Measurements from ENCODE around the gene PTPRE.

Gene PTPRE

GRCh38 chr10:128055061-128055868, 148.4 kb downstream of the PTPRE start:
- no peak overlapping the region for H3K4me3 ChIP-seq (ENCODE audit: low read depth, low read length)
- H3K27ac ChIP-seq: no peak overlapping the region
- no peaks in the 10 kb centered on the region for H3K36me3 ChIP-seq
- TF ChIP-seq CTCF (IDR thresholded peaks at IDR 0.05; ENCODE audit: low read depth, low read length): no peak
- H3K9me3 ChIP-seq (ENCODE audit: severe bottlenecking): no peaks in the 10 kb centered on the region
- no peak for DNase-seq
- no peaks in the 10 kb centered on the region for H3K27me3 ChIP-seq (ENCODE audit: insufficient read depth, low read depth, severe bottlenecking)

GRCh38 chr10:128056303-128057050, 149.6 kb downstream of the PTPRE start:
- no peak for TF ChIP-seq CTCF (IDR thresholded peaks at IDR 0.05; ENCODE audit: low read depth, low read length)
- Histone ChIP-seq H3K9me3 (ENCODE audit: severe bottlenecking) (no peaks in the 10 kb centered on the region), H3K27ac (no peak overlapping the region), H3K27me3 (ENCODE audit: insufficient read depth, low read depth, severe bottlenecking) (no peaks in the 10 kb centered on the region), H3K4me3 (ENCODE audit: low read depth, low read length) (no peak overlapping the region), H3K36me3 (no peaks in the 10 kb centered on the region)
- no peak for DNase-seq

- Histone ChIP-seq H3K27me3 (ENCODE audit: insufficient read depth, low read depth, severe bottlenecking) (no peaks in the 10 kb centered on the region), H3K36me3 (no peaks in the 10 kb centered on the region), H3K9me3 (ENCODE audit: severe bottlenecking) (no peaks in the 10 kb centered on the region), H3K27ac (no peak overlapping the region), H3K4me3 (ENCODE audit: low read depth, low read length) (no peak overlapping the region)
- TF ChIP-seq CTCF (IDR thresholded peaks at IDR 0.05; ENCODE audit: low read depth, low read length): no peak
- no peak for DNase-seq
Measured at GRCh38 chr10:128058106-128058749, 151.3 kb downstream of the PTPRE start.

- no peaks in the 10 kb centered on the region for H3K27me3 ChIP-seq (ENCODE audit: insufficient read depth, low read depth, severe bottlenecking)
- no peak overlapping the region for H3K27ac ChIP-seq
- H3K36me3 ChIP-seq: no peaks in the 10 kb centered on the region
- DNase-seq: no peak
- no peak for TF ChIP-seq CTCF (IDR thresholded peaks at IDR 0.05; ENCODE audit: low read depth, low read length)
- H3K9me3 ChIP-seq (ENCODE audit: severe bottlenecking): no peaks in the 10 kb centered on the region
- H3K4me3 ChIP-seq (ENCODE audit: low read depth, low read length): no peak overlapping the region
Measured at GRCh38 chr10:128058750-128059134, 151.8 kb downstream of the PTPRE start.

- Histone ChIP-seq H3K27ac (no peak overlapping the region), H3K9me3 (ENCODE audit: severe bottlenecking) (no peaks in the 10 kb centered on the region), H3K27me3 (ENCODE audit: insufficient read depth, low read depth, severe bottlenecking) (no peaks in the 10 kb centered on the region), H3K36me3 (no peaks in the 10 kb centered on the region), H3K4me3 (ENCODE audit: low read depth, low read length) (no peak overlapping the region)
- no peak for DNase-seq
- TF ChIP-seq CTCF (IDR thresholded peaks at IDR 0.05; ENCODE audit: low read depth, low read length): no peak
Measured at GRCh38 chr10:128059266-128059981, 152.5 kb downstream of the PTPRE start.
